PC-3 (cell line): ENCODE measurements around the gene PLEKHM3.

Experiments used
- EZH2 ChIP-seq: fragments of 300-600 bp; sonication (generic); IDR thresholded peaks from one replicate; pipeline ENCODE4 v1.6.1; 2017; ENCODE audit warnings: antibody characterized with exemption, mild to moderate bottlenecking, low read length; ENCODE audit not compliant: unreplicated experiment
- EZH2phosphoT487 ChIP-seq: fragments of 300-600 bp; sonication (generic); IDR thresholded peaks from 2 replicates; pipeline ENCODE4 v1.6.1; 2018; ENCODE audit warnings: mild to moderate bottlenecking, antibody characterized with exemption, low read length, borderline replicate concordance
- TF ChIP-seq, protein P1 (sequence below): fragments of 300-600 bp; sonication (generic); conservative IDR thresholded peaks from 2 replicates; pipeline ENCODE4 v1.5.1; 2017; ENCODE audit warnings: antibody characterized with exemption, low read depth, mild to moderate bottlenecking, low read length

DNA sequence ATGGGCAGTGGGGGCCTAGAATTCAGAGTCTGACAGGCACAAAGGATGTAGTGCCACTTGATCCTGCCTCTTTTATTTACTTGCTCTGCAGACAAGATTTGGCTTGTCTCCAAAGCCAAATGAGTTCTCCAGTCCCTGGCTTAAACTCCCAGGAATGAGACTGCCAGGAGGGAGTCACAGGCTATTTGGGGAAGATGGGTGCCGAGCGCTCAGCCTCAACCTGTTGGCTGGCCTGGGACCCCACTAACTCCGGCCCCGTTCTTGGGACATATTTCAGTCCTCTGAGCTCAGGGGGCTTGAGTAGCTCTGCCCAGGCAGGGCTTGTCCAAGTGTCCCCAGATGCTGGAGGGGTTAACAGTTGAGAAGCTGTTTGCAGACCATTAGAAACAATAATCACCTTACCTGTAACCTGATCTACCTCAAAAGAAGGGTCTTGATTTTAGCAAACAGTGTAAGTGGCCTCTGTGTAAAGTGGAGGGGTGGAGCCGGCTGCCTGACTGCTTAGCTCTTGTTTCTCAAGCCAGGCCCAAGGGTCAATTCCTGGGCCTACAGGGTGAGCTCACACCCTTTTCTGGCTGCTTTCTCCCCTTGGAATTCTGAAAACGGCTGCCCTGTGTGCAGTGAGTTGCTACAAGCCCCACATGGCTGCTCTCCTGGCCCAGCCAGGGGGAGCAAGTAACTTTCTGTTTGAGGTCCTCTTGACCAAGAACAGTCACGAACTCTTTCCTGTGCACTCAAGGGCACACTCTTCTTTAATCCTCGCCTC, 228.6 kb downstream of the PLEKHM3 start:
- TF ChIP-seq, protein P1, sequence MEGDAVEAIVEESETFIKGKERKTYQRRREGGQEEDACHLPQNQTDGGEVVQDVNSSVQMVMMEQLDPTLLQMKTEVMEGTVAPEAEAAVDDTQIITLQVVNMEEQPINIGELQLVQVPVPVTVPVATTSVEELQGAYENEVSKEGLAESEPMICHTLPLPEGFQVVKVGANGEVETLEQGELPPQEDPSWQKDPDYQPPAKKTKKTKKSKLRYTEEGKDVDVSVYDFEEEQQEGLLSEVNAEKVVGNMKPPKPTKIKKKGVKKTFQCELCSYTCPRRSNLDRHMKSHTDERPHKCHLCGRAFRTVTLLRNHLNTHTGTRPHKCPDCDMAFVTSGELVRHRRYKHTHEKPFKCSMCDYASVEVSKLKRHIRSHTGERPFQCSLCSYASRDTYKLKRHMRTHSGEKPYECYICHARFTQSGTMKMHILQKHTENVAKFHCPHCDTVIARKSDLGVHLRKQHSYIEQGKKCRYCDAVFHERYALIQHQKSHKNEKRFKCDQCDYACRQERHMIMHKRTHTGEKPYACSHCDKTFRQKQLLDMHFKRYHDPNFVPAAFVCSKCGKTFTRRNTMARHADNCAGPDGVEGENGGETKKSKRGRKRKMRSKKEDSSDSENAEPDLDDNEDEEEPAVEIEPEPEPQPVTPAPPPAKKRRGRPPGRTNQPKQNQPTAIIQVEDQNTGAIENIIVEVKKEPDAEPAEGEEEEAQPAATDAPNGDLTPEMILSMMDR, result no peak
- TF ChIP-seq EZH2, result no peak
- no peak for TF ChIP-seq EZH2phosphoT487
